Retinal pigment epithelial cell (primary cell): ENCODE data around the gene RHBDD1.

Source experiments
- DNase-seq: peaks from one replicate; pipeline ENCODE4 v3.0.0-alpha.2; 2010; ENCODE audit warnings: low read depth
- H3K4me3 ChIP-seq: 2 replicates; pipeline ENCODE4 v1.5.1; 2011; ENCODE audit warnings: mild to moderate bottlenecking, low read length, control low read depth, moderate library complexity
- TF ChIP-seq, protein P1 (sequence below): conservative IDR thresholded peaks from 2 replicates; pipeline ENCODE4 v1.5.1; 2011; ENCODE audit warnings: low read depth, low read length, control low read depth, inconsistent platforms

RHBDD1 gene

DNA sequence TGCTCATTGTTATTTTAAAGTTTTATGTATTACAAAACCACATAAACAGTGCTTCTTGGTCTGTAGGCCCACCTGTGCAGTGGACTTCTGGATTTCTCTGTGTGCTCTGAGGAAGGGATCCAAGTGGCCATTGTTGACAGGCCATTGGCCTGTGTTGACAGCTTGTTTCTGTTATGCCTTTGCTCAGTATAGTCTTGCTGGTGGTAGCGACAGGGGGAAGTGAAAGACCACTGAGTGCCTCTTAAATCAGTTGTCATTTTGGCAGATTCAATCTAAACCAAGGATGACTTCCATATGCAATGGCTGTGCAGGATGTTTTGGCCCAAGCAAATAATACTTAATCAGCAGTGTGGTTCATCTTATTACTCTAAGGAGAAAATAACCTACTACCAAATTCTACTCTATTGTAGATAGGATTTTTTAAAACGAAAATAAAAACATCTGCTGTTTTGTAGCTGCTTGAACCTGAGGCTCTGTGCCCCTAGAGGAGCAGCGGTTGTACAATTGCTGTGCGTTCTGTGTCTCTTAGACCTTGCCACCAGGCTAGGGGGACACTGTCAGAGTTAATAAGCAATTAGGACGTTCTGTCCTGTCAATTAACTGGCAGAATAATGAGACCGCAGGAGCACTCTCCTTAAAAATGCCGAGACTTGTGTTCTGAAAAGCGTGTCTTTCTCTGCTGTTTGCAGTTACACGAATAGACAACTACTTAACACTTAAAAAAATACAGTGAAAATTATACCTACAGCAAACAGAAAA, 108.2 kb downstream of the RHBDD1 start:
- TF ChIP-seq, protein P1, sequence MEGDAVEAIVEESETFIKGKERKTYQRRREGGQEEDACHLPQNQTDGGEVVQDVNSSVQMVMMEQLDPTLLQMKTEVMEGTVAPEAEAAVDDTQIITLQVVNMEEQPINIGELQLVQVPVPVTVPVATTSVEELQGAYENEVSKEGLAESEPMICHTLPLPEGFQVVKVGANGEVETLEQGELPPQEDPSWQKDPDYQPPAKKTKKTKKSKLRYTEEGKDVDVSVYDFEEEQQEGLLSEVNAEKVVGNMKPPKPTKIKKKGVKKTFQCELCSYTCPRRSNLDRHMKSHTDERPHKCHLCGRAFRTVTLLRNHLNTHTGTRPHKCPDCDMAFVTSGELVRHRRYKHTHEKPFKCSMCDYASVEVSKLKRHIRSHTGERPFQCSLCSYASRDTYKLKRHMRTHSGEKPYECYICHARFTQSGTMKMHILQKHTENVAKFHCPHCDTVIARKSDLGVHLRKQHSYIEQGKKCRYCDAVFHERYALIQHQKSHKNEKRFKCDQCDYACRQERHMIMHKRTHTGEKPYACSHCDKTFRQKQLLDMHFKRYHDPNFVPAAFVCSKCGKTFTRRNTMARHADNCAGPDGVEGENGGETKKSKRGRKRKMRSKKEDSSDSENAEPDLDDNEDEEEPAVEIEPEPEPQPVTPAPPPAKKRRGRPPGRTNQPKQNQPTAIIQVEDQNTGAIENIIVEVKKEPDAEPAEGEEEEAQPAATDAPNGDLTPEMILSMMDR, result no peak
- DNase-seq, result no peak
- H3K4me3 ChIP-seq, result no peak overlapping the region

DNA sequence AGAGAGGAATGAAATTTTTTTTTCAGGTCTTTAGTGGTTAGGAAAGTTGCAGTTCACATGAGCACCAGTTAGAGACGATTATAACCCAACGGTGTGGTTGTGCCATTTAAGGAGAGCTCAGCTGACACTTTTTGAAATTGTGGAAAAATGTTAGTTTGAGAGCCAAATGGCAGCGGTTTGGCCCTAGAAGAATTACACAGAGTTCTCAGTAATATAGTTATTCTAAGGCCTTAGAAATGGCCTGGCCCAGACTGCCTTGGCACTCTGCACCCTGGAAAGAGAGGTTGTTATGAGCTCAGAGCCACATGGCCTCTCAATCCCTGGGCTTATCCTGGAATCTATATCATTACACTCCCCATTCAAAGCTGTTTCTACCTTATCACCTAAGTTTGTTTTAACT, 117.4 kb downstream of the RHBDD1 start:
- TF ChIP-seq, protein P1, result no peak
- no peak for DNase-seq
- H3K4me3 ChIP-seq, result no peak overlapping the region

DNA sequence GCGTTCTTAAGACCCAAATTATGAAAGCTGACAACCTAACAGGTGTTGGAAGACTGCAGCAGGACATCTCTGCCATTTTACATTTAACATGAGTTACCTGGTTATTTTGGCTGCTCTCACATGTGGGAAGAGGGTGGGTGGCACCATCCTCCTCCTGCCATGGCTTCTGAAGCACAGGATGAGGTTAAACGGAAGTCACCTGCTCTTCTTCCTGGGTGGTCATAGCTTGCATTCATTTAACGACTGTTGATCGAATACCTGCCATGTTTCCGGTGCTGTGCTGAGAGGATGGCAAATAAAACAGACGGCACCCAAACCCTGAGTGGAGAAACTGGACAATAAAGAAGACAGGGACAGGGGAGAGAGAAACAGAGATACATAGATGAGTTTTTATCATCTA, 118.0 kb downstream of the RHBDD1 start:
- TF ChIP-seq, protein P1, result no peak
- no peak for DNase-seq
- H3K4me3 ChIP-seq, result no peak overlapping the region

DNA sequence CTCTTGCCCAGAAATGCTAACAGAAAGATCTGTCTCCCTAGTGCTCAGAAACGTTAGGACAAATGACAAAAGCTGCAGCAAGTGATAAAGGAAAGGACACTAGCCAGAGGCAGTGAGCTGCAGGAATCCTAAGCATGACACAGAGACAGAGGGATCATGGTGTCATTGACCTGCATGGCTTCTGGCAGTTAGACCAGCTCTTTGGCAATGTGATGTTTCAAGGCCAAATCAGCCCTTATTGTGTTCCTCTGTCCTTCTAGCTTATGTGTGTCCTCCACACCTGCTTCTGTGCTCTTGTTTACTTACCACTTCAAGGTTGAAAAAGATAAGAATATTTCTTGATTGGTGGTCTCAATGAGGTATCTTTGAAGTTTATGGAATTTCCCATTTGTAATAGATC, 120.8 kb downstream of the RHBDD1 start:
- no peak overlapping the region for H3K4me3 ChIP-seq
- no peak for DNase-seq
- TF ChIP-seq, protein P1, result no peak

DNA sequence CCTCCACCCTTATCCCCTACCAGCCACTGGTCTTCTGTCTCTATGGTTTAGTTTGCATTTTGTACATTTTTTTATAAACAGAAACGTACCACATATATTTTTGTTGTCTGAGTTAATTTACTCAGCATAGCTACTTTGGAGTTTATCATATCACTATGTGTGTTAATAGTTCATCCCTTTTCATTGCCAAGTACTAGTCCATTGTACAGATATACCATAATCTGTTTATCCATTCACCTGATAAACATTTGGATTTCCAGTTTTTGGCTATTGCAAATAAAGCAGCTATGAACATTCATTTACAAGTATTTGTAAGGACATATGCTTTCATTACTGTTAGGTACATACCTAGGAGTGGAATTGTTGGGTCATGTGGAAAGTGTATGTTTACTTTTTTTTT, 123.6 kb downstream of the RHBDD1 start:
- no peak overlapping the region for H3K4me3 ChIP-seq
- TF ChIP-seq, protein P1, result no peak
- no peak for DNase-seq

DNA sequence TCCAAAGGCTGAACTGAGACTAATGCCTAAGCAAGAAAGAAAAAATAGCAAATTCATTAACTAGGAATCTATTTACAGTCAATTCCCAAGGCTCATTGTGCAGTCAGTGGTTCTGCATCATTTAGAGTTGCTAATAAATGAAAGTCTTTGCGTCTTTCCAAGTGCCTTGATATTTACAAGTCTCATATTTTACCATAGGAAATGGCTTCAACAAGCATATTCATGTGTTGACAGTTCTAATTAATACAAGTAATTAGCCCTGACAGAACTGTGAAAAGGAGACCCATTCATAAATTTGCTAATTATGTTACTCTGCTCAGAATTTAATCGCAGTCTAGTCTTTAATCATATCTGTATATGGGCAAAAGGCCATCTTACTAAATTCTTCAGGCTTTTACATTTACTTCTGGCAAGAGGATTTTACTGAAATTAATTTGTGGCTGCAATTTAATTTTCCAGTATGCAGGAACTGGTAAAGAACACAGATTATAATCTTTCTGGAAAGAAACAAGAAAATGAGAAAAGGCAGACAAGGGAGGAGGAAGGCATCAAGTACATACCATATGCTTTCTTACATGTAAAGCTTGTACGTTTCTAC, 126.4 kb downstream of the RHBDD1 start:
- H3K4me3 ChIP-seq, result no peak overlapping the region
- TF ChIP-seq, protein P1, result no peak
- DNase-seq, result no peak

DNA sequence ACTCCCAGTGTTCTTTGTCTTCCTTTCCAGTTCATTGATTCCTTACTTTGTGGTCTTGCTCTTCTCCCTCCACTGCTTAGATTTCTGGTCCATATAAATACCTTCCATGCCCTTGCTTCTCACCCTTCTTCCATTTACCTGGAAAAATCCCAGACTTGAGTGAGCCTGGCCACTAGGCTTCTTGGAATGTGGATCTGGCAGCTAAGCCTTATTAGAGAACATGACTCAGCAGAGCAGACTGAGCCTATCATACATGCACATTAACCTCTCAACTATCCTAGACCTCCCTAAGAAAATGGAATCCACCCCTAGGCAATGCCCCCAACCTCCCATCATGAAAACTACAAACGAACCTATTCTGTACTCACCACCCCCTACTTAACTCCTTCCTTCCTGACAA, 127.7 kb downstream of the RHBDD1 start:
- no peak overlapping the region for H3K4me3 ChIP-seq
- peak; percentile 70 for DNase-seq
- TF ChIP-seq, protein P1, result no peak
